HFFc6 (cell line): ENCODE data around the gene CFAP97D1. TPM values are rescaled to one million over a fixed set of nuclear protein-coding genes. Genes with fewer than 3 reads are reported as not detected.

Experiments used
- DNase-seq: peaks from one replicate; pipeline ENCODE4 v3.0.0-alpha.2; 2018
- H3K27ac Mint-ChIP-seq: 2 replicates; pipeline ENCODE4 v1.8.0; 2020; ENCODE audit warnings: mild to moderate bottlenecking, mixed read lengths
- H3K27me3 Mint-ChIP-seq: 2 replicates; pipeline ENCODE4 v1.8.0; 2021; ENCODE audit warnings: mild to moderate bottlenecking, moderate library complexity, mixed read lengths; ENCODE audit not compliant: insufficient read depth
- H3K36me3 Mint-ChIP-seq: 2 replicates; pipeline ENCODE4 v1.8.0; 2021; ENCODE audit warnings: low read depth, mixed read lengths
- H3K4me1 Mint-ChIP-seq: 2 replicates; pipeline ENCODE4 v1.8.0; 2020; ENCODE audit warnings: low read depth, mixed read lengths
- H3K4me3 Mint-ChIP-seq: 2 replicates; pipeline ENCODE4 v1.8.0; 2020; ENCODE audit warnings: mild to moderate bottlenecking, moderate library complexity, mixed read lengths
- H3K9me3 Mint-ChIP-seq: 2 replicates; pipeline ENCODE4 v1.8.0; 2020; ENCODE audit warnings: mild to moderate bottlenecking, mixed read lengths
- total RNA-seq, 6 experiments: library from RNA; stranded (reverse); fragmentation: NEBNext Ultra II Directional; extraction: Animal tissue kit (Norgen Biotek cat#: 25700); gene quantifications; 2 replicates in 1 of 6; 3 replicates in 5 of 6; pipeline ENCODE4 v1.2.3, GENCODE V29; 2021
- TF ChIP-seq, protein P1 (sequence below): fragments of 200-600 bp; sonication (generic); IDR thresholded peaks from 2 replicates; pipeline ENCODE4 v1.5.0; 2021; ENCODE audit warnings: antibody characterized with exemption, mild to moderate bottlenecking

Gene CFAP97D1
- total RNA-seq, 6 experiments from 2014 or later, result not detected

DNA sequence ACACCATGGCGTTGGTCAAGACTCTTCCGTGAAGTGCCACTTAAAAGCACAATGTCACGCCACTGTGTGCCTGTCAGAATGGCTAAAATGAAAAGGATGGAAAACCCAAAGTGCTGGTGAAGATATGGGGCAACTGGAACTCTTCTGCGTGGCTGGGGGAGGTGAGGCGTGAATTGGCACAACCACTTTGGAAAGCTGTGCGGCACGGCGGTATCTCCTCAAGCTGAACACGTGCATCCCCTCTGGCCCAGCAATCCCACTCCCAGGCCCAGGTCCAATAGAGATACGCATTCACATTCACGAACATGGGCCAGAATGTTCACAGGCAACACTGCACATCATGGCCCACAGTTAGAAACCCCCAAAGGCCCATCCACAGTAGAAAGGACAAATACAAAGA lies 10.4 kb upstream of the CFAP97D1 start:
- Mint-ChIP-seq H3K27me3 (no peaks in the 10 kb centered on the region), H3K4me3 (no peak overlapping the region), H3K36me3 (peaks cover 54% of the 10 kb centered on the region), H3K27ac (no peak overlapping the region), H3K9me3 (no peaks in the 10 kb centered on the region), H3K4me1 (0 out of 2 replicates have a peak, but pooled peaks cover 5% of the 10 kb centered on the region)
- no peak for DNase-seq
- TF ChIP-seq, protein P1, sequence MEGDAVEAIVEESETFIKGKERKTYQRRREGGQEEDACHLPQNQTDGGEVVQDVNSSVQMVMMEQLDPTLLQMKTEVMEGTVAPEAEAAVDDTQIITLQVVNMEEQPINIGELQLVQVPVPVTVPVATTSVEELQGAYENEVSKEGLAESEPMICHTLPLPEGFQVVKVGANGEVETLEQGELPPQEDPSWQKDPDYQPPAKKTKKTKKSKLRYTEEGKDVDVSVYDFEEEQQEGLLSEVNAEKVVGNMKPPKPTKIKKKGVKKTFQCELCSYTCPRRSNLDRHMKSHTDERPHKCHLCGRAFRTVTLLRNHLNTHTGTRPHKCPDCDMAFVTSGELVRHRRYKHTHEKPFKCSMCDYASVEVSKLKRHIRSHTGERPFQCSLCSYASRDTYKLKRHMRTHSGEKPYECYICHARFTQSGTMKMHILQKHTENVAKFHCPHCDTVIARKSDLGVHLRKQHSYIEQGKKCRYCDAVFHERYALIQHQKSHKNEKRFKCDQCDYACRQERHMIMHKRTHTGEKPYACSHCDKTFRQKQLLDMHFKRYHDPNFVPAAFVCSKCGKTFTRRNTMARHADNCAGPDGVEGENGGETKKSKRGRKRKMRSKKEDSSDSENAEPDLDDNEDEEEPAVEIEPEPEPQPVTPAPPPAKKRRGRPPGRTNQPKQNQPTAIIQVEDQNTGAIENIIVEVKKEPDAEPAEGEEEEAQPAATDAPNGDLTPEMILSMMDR, result no peak

DNA sequence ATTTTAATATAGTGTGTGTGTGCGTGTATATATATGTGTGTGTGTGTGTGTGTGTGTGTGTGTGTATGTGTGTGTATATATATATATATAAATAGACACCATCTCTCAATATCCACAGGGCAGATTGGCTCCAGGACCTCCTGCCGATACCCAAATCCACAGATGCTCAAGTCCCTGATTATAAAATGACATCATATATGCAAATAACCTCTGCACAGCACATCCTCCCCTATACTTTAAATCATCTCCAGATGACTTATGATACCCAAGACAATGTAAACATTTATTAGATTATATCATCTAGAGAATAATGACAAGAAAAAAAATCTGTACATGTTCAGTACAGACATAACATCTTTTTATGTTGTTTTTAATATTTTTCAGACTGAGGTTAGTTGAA lies 9.3 kb upstream of the CFAP97D1 start:
- Mint-ChIP-seq H3K4me3 (no peak overlapping the region), H3K4me1 (0 out of 2 replicates have a peak, but pooled peaks cover 5% of the 10 kb centered on the region)
- TF ChIP-seq, protein P1, result no peak

DNA sequence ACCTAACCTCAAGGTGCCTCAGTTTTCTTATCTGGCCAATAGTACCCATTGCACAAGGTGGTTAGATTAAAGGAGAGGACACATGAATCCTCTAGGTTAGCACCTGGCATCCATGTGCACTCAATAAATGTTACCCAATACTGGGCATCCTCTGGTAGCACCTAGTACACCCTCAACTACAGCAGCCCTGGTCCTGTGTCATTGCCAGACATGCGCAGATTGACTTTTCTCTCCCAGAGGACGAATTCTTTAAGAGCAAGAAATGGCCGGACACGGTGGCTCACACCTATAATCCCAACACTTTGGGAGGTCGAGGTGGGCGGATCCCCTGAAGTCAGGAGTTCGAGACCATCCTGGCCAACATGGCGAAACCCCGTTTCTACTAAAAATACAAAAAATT lies 8.8 kb upstream of the CFAP97D1 start:
- H3K4me3 Mint-ChIP-seq, result no peak overlapping the region
- no peak for DNase-seq
- H3K36me3 Mint-ChIP-seq, result peaks cover 49% of the 10 kb centered on the region
- H3K27ac Mint-ChIP-seq, result no peak overlapping the region
- H3K4me1 Mint-ChIP-seq, result 0 out of 2 replicates have a peak, but pooled peaks cover 5% of the 10 kb centered on the region
- no peaks in the 10 kb centered on the region for H3K9me3 Mint-ChIP-seq
- TF ChIP-seq, protein P1, result no peak
- no peaks in the 10 kb centered on the region; the same call in 1 of the 2 replicates for H3K27me3 Mint-ChIP-seq

More for the DNA sequence above, 9.3 kb upstream of the CFAP97D1 start:
- Mint-ChIP-seq H3K27ac (no peak overlapping the region), H3K9me3 (no peaks in the 10 kb centered on the region), H3K36me3 (peaks cover 54% of the 10 kb centered on the region), H3K27me3 (no peaks in the 10 kb centered on the region; the same call in 1 of the 2 replicates)
- DNase-seq, result no peak

GRCh38 chr17:43772877-43773648 lies 7.2 kb upstream of the CFAP97D1 start:
- H3K4me1 Mint-ChIP-seq, result peaks cover 10% of the 10 kb centered on the region; the same call in 1 of the 2 replicates
- H3K9me3 Mint-ChIP-seq, result no peaks in the 10 kb centered on the region
- H3K4me3 Mint-ChIP-seq, result no peak overlapping the region
- peaks cover 48% of the 10 kb centered on the region for H3K36me3 Mint-ChIP-seq
- no peak for DNase-seq
- TF ChIP-seq, protein P1, result no peak
- no peak overlapping the region for H3K27ac Mint-ChIP-seq
- H3K27me3 Mint-ChIP-seq, result peaks cover 2% of the 10 kb centered on the region; the same call in 1 of the 2 replicates

- Mint-ChIP-seq H3K27ac (no peak overlapping the region), H3K4me3 (no peak overlapping the region), H3K9me3 (no peaks in the 10 kb centered on the region), H3K36me3 (peaks cover 39% of the 10 kb centered on the region), H3K27me3 (peaks cover 9% of the 10 kb centered on the region), H3K4me1 (peaks cover 10% of the 10 kb centered on the region; the same call in 1 of the 2 replicates)
- TF ChIP-seq, protein P1, result no peak
- no peak for DNase-seq
Measured at GRCh38 chr17:43774304-43775250, 5.7 kb upstream of the CFAP97D1 start.
